Urothelium cell line (cell line): ENCODE results near the gene KIAA0513.
A peak's percentile ranks its signal among the peaks of the same experiment; 100 is the strongest.
"Not testable (repeated sequence)": the region's sequence is repeated elsewhere in the genome, so short reads cannot be mapped to it uniquely, and the experiment has no call there.

Experiments used
- DNase-seq: peaks from one replicate; pipeline ENCODE4 v3.0.0; 2011; ENCODE audit warnings: low spot score, mixed read lengths
- FAIRE-seq: peaks from 2 replicates; lab custom pipeline; 2011; peaks lifted over from hg19 to GRCh38; lab: Jason Lieb, UNC

Gene KIAA0513

GRCh38 chr16:85047867-85048455 lies 20.4 kb downstream of the KIAA0513 start:
- no peak for DNase-seq

DNA sequence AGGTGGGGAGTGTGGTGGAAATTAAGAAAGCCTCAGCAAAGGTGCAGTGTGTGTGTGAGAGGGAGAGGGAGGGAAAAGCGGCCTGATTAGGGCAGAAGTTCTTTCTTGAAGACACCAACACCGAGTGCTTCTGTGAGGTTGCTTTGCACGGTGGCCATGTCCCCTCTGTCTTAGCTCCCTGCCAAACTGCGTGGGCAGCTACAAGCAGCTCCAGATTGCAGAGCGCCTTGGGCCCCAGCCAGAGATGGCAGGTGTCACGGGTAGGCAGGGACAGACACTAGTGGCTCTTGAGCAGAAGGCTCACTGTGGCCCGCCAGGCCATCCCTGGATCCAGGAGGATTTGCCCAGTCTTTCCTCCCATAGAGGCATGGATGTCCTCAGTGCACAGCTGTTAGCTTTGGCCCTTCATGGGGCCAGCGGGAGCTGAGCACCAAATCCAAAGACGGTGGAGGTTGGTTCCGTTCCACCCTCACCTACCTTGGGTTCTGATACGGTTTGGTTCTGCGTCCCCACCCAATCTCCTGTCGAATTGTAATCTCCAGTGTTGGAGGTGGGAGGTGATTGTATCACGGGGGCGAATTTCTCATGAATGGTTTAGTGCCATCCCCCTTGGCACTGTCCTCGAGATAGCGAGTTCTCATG lies 21.4 kb downstream of the KIAA0513 start:
- no peak for FAIRE-seq

More at GRCh38 chr16:85047867-85048455, 20.4 kb downstream of the KIAA0513 start:
- no peak for FAIRE-seq

DNA sequence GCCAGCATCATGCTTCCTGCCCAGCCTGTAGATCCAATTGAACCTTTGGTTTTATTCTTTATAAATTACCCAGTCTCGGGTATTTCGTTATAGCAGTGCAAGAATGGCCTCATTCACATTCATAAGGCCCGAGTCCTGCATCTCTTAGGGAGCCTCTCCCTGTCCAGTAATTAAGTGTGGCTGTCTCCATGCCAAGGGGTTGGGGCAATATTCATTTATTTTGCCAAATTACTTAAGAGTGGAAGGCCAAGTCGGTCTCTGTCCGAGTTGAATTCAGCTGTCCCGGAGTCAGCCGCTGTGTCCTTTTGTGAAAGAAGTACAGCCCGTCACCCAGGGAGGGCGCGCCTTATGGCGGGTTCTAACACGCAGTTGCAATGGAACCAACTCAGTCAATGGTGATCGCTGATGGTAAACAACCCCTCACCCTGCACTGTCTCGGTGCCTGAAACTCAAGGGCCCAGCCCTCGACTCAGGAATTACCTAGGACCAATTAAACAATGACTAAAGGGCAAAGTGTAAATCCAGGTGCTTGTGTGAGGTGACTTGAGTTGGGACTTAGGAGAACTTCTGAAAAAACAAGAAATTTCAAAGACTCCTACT lies 22.2 kb downstream of the KIAA0513 start:
- no peak for DNase-seq
- FAIRE-seq, result no peak

More for the DNA sequence above, 21.4 kb downstream of the KIAA0513 start:
- DNase-seq, result no peak

- no peak for DNase-seq
- no peak for FAIRE-seq
Observed at GRCh38 chr16:85051067-85051581, 23.5 kb downstream of the KIAA0513 start.

GRCh38 chr16:85051683-85052082 lies 24.1 kb downstream of the KIAA0513 start:
- DNase-seq (no peak), FAIRE-seq (no peak)

DNA sequence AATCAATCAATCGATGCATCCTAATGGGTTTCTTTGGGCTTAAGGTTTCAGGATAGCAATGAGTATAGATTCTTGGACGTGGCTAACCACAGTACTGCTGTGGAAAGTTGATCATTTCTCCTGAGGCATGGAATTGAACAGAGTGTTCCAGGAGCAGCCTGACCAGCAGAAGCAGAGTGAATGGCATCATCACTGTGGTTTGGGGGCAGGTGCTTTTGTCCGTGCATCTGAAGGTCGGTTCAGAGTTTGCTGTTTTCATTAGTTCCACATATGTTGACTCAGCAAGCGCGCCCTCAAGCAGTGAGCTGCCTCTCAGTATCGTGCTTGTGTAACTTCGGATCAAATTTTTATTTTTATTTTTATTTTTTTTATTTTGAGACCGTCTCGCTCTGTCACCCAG lies 24.9 kb downstream of the KIAA0513 start:
- DNase-seq (no peak), FAIRE-seq (no peak)

DNA sequence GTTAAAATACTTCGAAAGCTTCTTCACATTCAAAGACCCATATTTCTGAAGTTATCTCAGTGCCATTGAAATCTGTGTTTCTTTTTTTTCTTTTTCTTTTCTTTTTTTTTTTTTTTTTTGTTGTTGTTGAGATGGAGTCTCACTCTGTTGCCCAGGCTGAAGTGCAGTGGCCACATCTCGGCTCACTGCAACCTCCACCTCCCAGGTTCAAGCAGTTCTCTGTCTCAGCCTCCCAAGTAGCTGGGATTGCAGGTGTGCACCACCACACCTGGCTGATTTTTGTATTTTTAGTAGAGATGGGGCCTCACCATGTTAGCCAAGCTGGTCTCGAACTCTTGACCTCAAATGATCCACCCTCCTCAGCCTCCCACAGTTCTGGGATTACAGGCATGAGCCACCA lies 26.7 kb downstream of the KIAA0513 start:
- FAIRE-seq, DNase-seq: not testable (repeated sequence)

DNA sequence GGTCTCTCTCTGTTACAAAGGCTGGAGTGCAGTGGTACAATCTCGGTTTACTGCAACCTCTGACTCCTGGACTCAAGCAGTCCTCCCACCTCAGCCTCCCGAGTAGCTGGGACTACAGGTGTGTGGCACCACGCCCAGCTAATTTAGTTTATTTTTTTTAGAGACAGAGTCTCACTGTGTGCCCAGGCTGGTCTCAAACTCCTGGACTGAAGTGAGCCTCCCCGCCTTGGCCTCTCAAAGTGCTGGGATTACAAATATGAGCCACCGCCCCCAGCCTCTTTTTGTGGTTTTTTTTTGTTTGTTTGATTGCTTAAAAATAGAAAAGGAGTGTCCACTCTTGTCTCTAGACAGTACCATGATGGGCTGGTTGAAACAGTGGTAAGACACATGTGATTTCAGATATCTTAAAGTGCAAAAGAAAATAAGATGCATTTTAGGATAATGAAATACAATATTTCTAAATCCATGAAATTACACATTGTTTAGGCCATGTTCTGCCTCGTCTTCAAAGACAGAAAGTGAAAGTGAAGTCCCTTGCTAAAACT lies 27.4 kb downstream of the KIAA0513 start:
- DNase-seq, result no peak
- FAIRE-seq, result no peak

- DNase-seq (peak; percentile 20), FAIRE-seq (no peak)
Observed at GRCh38 chr16:85055493-85056210, 28.1 kb downstream of the KIAA0513 start.

DNA sequence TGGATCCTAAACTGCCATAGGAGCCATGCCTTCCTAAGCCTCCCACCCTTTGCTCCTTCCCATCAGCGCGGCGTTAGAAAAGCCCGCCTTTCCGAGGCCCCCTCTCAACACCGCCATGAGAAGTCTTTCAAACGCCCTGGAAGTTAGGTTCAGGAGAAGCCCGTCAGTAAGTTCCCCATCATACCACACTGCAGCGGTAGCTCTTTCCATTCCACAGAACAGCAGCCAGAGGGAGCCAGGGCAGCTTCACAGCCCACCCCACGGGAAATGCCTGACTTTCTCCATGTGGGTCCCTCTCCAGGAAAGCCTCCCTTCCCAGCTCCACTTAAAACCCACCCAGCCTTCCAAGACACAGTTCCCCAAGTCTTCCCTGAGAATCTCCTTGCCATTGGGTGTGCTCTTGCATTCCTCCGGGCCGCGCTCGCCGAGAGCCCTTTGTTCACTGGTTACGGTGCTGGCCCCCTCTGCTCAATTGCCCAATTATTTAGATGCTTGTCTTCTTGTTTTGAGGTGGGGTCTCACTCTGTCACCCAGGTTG lies 28.7 kb downstream of the KIAA0513 start:
- FAIRE-seq, result no peak

GRCh38 chr16:85057212-85057889 lies 29.8 kb downstream of the KIAA0513 start:
- no peak for FAIRE-seq
- peak; percentile 45 for DNase-seq

More for the DNA sequence above, 28.7 kb downstream of the KIAA0513 start:
- DNase-seq, result no peak

DNA sequence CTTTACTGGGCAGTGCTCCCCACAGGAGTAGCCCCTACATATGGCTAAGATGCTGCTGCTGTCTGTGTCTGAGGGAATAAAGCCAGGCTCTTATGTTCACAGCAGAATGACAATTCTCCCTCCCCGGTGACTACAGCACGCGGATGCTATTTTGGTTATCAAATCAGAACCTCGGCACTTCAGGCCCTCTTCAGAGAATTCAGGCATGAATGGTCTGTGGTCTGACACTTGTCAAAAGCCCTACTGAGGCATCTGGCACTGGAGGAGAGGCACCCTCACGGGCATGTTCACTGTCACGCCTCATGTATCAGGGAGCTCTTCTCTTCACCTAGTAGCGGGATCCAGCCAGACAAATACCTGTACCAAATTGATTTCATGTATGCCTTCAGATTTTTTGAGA lies 30.4 kb downstream of the KIAA0513 start:
- DNase-seq (no peak), FAIRE-seq (no peak)

DNA sequence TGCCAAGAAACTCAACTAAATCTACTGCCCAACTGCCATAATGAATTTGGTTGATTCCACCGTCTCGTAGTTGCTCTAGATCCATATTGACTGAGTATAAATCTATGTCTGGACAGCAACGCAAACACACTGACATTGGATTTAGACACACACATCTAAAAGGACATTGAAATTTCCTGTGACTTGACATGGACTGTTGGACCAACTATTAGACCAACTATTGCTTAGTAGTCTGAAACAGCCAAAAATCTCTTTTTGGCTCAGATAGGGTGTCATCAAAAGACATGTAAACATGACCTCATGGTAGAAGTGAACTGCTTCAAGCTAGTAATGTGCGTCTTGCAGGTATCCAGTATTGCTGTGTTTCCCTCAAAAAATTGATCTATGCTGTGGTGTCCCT lies 31.3 kb downstream of the KIAA0513 start:
- DNase-seq (no peak), FAIRE-seq (no peak)

DNA sequence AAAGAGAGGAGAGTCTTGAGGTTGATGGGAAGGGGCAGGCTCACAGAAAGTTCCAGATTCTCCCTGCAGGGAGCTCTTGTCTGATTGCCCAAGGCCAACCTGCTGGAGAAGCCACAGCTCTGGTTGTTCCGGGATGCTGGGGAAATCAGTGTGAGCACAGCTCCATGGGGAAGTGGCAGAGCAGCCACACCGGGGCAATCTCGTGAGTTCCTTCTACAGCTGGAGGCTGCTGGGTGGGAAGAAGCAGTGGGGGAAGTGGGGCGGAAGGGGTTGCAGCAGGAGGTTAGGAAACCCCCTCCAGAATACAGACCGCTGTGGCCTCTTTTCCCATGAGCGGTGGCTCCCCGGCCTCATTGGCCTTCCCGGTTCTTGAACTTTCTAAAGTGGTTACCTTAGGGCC lies 34.0 kb downstream of the KIAA0513 start:
- FAIRE-seq, result no peak
- no peak for DNase-seq

DNA sequence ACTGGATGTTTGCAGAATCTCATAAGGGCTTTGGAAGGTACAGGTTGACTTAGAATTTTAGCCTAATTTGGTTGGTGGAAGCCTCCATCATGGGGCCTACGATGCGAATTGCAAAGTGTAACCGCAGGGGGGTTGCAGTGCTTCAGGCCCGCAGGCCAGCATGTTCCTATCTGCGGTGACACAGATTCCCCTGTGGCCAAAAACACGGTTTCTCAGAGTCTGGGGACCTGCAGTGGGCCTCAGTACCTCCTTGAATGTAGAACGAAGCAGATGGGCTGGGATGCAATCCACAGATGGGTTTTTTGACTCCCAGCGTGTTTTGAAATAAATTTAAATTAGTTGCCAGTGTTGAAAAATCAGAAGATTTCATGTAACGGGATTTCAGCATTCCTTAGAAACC lies 34.7 kb downstream of the KIAA0513 start:
- no peak for FAIRE-seq

GRCh38 chr16:85062845-85063244 lies 35.2 kb downstream of the KIAA0513 start:
- DNase-seq (no peak), FAIRE-seq (no peak)

More for the DNA sequence above, 34.7 kb downstream of the KIAA0513 start:
- no peak for DNase-seq

DNA sequence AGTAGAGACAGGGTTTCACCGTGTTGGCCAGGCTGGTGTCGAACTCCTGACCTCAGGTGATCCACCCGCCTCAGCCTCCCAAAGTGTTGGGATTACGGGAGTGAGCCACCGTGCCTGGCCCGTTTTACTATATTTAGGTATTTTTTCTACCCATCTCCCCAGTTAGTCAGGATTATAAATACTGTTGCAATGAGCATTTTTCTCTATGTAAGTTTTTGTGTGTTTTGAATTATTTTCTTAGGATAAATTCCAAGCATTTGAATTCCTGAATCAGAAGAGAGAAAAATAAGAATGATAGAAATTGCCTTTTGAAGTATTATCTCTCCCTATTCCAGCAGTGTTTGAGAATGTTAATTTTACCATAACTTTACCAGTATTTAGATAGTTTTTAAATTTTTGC lies 36.6 kb downstream of the KIAA0513 start:
- DNase-seq (no peak), FAIRE-seq (no peak)

GRCh38 chr16:85065099-85065498 lies 37.5 kb downstream of the KIAA0513 start:
- FAIRE-seq (no peak), DNase-seq (no peak)

- FAIRE-seq, result no peak
- DNase-seq, result no peak
Observed at GRCh38 chr16:85066346-85066885, 38.8 kb downstream of the KIAA0513 start.

DNA sequence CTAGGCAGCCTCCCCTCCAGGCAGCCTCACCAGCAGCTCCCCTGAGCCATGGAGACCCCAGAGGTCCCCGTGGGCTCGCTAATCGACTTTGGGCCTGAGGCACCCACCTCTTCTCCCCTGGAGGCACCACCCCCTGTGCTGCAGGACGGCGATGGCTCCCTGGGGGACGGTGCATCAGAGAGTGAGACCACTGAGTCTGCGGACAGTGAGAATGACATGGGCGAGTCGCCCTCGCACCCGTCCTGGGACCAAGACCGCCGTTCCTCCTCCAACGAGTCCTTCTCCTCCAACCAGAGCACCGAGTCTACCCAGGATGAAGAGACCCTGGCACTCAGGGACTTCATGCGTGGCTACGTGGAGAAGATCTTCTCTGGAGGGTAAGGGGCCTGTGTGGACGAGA lies 39.4 kb downstream of the KIAA0513 start:
- DNase-seq (no peak), FAIRE-seq (no peak)
